ENCODE results near the gene MYO16.

- no peak for TF ChIP-seq EZH2phosphoT487 (IDR thresholded peaks at IDR 0.05; ENCODE audit: borderline replicate concordance)
- TF ChIP-seq, protein P1, sequence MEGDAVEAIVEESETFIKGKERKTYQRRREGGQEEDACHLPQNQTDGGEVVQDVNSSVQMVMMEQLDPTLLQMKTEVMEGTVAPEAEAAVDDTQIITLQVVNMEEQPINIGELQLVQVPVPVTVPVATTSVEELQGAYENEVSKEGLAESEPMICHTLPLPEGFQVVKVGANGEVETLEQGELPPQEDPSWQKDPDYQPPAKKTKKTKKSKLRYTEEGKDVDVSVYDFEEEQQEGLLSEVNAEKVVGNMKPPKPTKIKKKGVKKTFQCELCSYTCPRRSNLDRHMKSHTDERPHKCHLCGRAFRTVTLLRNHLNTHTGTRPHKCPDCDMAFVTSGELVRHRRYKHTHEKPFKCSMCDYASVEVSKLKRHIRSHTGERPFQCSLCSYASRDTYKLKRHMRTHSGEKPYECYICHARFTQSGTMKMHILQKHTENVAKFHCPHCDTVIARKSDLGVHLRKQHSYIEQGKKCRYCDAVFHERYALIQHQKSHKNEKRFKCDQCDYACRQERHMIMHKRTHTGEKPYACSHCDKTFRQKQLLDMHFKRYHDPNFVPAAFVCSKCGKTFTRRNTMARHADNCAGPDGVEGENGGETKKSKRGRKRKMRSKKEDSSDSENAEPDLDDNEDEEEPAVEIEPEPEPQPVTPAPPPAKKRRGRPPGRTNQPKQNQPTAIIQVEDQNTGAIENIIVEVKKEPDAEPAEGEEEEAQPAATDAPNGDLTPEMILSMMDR (conservative IDR thresholded peaks at IDR 0.05; ENCODE audit: low read length) = no peak
These were observed 146.2 kb downstream of the MYO16 start for GRCh38 chr13:108775597-108775996.
